Measurements from ENCODE around the gene PLXNA4.

Gene PLXNA4

DNA sequence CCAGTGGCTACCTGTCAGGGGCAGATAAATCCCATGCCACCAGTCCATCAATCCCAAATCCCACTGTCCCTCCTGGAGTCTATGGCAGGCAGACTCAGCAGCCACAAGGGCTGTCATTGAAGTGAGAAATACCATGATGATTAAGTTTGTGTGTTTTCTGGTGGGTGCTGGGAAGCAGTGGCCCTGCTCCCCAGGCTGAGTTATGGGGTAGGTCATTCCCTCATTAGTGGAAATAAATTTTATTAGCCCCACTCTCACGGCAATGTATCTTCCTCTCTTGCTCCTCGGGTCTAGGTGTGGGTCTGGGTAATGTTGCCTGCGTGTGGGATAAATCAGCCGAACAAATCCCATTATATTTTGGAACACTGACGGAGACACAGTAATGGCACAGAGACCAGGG, 76.8 kb downstream of the PLXNA4 start:
- DNase-seq (ENCODE audit: low read depth): no peak

DNA sequence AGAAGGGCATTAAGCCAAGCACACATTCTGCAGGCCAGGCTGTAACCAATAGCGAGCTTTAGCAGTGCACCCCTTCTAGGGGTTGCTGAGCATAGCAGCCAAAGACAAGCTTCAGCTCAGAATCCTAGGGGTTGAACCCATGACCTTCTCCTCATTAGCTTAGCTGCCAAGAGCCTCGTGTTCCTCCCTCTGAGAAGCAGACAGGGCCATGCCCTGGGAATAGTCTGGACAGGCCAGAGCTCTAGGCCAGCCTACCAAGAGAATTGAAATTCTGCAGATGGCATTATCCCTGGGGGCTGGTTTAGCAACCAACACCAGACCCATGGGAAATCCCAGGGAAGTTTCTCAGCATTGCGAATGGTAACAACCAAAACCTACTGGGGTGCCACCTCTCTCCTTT, 77.2 kb downstream of the PLXNA4 start:
- DNase-seq (ENCODE audit: low read depth): no peak

DNA sequence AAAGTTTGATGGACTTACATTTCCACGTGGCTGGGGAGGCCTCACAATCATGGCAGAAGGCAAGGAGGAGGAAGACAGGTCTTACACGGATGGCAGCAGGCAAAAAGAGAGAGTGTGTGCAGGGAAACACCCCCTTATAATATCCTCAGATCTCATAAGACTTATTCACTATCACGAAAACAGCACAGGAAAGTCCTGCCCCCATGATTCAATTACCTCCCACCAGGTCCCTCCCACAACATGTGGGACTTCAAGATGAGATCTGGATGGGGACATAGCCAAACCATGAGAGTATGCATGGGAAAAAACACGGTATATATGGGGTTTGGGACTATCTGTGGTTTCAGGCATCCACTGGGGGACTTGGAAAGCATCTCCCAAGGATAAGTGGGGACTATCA, 78.0 kb downstream of the PLXNA4 start:
- DNase-seq (ENCODE audit: low read depth): no peak

DNA sequence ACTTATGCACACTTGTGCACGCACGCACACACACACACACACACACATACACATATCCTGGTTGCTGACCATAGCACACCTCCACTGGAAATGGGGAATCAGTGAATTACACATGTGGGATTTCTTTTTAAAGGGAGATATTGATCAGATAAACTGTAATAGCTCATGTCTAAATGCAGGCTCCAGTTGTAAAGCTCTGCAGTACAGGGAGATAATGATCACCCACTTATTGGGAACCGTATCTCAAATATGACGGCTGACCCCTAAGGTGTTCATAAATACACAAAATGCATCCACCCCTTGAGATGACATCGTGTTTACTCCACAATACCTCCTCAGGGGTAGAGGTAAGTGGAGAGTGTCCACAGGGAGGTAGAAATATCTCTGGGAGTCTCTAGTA, 79.2 kb downstream of the PLXNA4 start:
- DNase-seq (ENCODE audit: low read depth): no peak

DNA sequence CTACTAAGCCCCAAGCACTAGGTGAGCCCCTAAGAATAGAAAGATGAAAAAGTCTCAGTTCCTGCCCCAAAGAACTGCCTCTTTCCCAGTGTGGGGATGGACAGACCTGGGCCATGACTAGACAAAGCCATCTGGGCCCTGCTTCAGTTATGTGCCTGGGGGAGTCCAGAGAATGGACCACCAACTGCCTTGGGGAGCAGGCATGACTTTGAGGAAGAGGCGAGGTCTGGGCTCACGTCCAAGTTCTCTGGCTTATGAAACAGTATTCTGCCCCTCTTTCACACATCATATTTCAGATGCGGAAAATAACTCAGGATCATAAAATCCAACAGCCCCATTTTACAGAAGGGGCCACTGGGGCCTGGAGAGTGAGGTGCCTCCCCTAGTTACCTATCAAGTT, 80.3 kb downstream of the PLXNA4 start:
- DNase-seq (ENCODE audit: low read depth): no peak

DNA sequence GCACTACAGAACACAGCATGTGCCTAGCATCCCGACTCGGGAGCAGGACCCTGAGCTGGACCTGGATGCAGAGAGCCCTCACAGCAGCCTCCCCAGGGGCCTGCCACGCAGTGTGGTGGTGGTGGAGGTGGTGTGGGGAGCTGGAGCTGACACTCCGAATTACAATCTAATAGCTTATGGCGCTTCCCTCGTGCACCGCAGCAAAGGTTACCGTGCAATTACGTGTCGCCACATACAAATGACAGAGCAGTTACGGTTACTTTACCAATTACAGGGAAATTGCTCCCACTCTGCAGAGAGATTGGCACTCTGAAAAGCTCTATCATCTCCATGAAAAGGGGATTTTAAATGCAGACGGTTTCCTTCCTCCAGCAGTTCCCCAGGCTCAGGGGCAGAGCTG, 81.8 kb downstream of the PLXNA4 start:
- no peak for DNase-seq (ENCODE audit: low read depth)

DNA sequence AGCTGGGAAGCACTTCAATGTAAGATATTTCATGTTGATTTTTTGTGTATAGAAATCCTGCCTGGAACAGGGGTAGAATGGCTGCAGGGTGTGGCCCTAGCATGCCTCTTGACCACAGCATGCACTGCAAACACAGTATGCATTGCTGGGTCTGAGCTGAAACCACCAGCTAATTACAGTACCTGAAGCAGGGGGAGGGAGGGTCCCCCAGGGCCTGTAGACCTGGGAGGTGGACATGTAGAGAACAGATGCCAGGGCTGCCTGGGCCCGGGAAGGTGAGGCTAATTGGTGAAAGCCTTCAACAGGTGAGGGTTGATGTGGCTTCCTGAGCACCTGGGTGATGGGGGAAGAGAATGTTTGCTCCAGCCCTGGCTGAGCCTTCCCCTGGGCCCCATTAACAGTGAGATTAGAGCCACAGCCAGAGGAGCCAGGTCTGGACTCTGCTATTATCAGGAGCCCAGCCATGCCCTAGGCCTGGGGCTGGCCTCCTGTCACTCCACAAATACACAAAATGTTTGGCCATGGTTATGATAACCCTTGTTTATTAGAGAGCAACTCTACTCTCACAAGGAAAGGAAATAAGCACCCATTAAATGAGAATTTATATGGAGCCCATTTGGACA, 83.3 kb downstream of the PLXNA4 start:
- no peak for DNase-seq (ENCODE audit: low read depth)

DNA sequence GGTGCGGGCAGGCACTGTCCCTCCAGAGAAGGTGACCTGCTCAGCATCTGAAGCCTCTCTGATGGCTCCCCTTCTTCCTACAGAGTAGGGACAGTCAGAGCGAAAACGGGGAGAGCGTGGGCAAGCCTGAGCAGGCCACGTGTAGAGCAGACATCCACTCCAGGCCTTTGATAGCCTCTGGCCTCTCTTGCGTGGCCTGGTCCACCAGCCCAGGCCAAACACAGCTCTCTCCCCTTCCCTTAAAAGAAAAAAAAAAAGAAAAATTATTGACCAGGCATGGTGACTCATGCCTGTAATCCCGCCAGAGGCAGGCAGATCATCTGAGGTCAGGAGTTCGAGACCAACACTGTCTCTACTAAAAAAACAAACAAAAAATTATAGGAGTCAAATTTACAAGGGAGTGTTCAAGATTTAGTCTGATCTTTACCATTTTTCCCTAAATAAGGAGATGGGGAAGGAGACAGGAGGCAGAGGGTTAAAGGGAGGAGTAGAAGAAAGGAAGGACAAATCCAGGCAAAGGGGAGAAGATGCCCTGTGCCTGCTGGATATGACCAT, 84.8 kb downstream of the PLXNA4 start:
- DNase-seq (ENCODE audit: low read depth): no peak

DNA sequence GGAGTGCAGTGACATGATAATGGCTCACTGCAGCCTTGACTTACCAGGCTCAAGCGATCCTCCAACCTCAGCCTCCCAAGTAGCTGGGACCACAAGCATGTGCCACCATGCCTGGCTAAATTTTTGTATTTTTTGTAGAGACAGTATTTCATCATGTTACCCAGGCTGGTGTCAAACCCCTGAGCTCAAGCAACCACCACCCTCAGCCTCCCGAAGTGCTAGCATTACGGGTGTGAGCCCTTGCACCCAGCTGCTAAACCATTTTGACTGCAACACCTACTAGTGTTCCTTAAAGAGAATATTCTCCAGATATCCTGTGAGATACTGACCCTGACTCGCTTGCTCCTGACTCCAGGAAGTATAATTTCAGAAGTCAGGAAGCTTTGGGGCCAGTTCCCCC, 85.8 kb downstream of the PLXNA4 start:
- no peak for DNase-seq (ENCODE audit: low read depth)

DNA sequence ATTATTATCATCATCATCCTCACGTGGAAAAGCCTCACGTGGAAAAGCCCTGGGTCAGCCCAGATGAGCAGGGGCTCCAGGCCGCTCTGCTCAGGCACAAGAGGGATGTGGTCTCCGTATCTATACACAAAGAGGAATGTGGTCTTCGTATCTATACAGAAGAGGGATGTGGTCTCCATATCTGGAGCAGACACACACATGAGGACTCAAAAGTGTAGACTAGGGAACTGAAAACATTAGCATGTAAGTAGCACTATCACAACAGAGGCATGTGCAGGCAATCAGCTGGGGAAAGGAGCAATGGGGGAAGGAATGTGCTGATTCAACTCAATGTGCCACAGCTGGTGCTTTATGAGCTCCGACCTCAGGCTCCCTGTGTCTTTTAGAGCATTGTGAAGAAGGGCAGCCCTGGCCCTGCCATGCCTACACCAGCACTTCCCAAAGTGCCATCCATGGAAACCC, 86.5 kb downstream of the PLXNA4 start:
- DNase-seq (ENCODE audit: low read depth): no peak

DNA sequence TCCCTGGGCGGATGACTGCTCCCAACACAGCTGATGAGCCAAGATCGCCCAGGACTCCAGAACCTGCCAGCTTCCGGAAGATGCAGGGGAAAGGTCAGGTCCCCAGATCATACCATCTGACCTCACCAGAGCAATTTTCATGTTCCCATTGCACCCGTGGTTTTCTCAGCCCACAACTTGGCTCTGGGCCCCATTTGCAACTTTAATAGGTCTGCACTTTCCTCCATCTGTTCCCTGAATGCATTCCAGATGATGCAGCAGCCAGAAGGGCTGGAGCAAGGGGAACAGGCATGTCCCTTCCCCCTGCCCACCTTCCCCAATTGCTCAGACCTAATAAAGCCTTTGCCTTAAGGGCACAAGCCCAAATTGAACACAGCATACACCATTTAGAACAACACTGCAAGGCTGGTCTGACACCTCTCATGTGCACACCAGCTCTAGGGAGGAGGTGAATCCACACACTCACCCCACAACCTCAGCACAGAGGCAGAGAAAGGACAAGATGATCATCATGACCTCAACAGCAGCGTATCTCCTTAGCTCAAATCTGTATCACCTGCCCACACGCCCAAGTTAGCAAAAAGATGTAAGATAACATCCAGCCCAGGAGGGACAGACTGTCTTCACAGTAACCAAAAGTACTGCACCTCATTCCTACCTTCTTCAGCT, 87.5 kb downstream of the PLXNA4 start:
- DNase-seq (ENCODE audit: low read depth): no peak

DNA sequence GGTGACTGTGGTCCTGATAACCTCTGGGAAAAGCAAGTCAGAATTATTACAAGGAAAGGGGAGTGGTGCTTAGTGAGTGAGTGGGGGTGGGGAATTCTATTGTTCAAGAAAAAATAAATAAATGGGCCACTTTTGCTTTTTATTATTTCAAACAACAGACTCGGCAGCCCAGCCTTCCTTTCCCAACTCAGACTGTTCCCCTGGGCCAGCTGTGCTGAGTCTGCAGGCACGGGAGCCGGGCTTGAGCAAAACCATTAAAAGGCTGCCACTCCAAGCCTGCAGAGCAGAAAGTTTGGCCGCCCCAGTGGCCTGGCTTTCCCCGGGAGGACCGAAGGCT, 90.0 kb downstream of the PLXNA4 start:
- no peak for DNase-seq (ENCODE audit: low read depth)

DNA sequence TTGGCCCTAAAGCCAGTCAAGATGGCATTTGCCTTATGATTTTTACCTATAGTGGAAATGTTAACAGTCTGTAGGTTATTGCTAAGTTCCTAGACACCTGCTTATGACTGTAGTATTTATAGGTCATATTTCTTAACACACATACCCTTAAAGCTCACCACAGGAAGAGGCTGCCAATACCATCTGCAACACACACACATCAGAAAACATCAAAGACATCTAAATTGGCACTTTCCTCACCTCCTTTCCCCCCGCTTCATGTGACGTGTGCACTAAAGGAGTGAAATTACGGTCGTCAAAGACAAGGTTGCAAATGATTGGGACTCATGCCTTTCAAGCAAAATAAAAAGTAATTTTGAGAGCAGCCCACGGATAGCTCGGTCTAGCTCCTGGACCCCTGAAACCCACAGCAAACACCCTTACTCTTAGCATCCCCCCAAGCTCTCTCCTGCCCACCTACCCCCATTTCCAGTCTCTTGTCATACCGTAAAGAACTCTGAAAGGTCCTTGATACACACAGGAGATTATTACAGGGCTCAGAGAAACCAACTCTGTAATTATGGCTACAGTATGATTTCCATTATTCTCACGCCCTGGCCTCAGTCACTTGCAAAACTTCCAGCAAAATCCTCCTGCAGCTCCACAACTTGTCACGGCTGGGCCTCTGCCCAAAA, 90.5 kb downstream of the PLXNA4 start:
- no peak for DNase-seq (ENCODE audit: low read depth)

DNA sequence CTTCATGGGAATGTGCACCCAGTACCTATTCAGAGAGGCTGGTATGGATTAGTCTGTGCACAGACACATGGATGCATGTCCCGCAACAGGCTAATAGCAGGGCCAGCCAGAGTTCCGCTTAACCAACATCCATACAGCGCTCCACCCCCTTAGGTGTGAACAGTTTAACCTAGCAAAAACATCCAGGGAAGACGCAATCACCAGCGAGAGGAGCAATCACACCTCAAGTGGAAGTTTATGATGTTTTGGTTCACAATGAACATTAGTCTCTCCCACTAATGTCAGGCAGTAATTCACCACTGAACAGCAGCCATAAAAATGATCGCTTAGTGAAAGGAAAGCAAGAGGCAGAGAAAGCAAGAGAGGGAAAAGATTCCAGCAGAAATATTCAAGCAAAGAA, 91.1 kb downstream of the PLXNA4 start:
- no peak for DNase-seq (ENCODE audit: low read depth)

DNA sequence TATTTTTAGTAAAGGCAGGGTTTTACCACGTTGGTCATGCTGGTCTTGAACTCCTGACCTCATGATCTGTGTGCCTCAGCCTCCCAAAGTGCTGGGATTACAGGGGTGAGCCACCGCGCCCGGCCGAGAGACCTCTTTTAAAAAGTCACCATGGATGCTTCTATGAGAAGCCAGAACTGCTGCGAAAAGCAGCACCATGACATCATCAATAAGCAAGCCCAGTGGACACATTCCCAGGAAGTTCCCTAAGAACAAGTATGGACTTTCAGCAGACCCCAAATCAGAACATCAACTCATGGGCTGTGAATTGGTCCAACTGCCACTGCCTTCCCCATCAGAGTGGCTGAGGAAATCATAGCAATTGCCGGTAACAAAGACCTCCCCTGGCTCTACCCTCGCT, 93.4 kb downstream of the PLXNA4 start:
- DNase-seq (ENCODE audit: low read depth): no peak

DNA sequence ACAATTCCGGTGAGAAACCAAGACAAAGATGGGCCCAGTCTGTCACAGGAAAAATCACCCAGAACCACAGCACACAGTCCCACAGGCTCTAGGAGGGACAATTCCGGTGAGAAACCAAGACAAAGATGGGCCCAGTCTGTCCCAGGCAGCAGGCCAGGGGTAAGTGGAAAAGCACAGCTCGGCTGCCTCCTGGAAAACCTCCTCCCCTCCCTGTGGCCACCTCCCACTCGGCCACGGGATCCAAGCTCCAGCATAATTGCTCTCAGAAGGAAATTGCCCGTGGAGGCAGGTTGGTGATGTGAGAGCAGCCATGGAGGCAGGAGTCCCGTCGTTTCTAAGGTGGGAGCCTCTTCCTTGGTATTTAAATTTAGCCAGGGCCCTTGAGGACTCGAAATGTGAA, 95.7 kb downstream of the PLXNA4 start:
- no peak for DNase-seq (ENCODE audit: low read depth)

DNA sequence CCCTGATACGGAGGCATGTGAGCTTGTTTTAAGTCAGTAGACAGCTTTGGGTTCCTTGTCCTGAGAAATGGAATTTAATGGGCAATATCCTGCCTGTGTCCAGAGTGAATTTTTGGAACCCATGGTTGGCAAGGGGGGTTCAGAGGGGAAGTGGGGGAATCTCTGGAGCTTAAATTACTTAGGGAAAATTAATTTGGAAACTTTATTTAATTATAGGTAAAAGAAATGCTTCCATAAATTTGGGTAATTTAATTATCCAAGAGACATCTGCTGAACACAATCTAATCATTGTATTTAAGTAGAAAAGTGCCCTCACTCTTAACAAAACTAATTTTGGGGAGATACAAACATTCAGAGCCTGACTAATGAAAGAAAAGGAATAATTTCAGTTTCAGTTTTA, 99.7 kb downstream of the PLXNA4 start:
- DNase-seq (ENCODE audit: low read depth): no peak

DNA sequence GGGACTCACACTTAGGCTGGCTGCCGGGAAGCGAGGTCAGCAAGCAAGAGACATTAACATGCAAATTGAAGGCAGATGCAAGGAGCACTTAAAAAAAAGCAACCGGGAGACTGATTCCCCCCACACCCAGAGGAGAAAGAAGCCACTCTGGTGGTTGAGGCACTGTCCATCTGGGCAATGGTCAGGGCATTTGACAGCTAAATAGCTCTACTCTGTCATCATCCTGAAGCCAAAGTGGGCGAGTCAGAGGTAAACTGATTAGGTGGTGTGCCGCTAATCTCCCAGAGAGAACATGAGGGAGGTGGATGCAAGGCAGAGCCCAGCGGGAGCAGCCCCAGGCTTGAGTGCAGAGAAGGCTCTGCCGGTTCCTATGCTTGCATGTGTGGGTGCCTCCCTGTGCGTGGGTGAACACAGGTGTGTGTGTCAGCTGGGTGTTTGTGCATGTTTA, 100.6 kb downstream of the PLXNA4 start:
- DNase-seq (ENCODE audit: low read depth): no peak

DNA sequence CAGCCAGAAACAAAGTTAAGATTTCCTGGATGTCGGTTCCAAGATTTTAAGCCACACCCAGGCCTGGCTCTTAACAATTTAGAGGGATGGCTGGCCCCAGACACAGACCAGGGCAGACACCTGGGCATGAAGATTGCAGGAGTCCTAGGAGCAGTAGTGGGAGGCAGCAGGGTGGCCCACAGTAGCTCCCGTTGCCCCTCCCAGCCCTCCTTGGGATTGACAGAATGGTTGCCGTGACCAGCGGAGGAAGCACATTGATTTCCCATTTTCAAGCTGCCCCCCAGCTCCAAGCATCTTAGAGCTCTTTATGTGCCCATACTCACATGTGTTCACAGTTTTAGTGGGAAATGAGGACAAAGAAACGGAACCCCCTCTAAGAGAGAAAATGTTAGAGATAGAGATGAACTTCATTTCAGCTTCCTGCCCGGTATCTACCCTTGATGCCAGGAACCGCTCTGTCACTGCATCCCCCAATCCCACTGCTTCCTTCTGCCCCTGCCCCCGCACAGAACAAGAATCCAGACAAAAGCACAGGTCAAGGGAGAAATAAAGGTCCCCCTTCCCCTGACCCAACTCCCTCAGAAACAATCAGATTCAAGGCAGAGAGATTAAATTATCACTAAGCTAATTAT, 101.1 kb downstream of the PLXNA4 start:
- no peak for DNase-seq (ENCODE audit: low read depth)

DNA sequence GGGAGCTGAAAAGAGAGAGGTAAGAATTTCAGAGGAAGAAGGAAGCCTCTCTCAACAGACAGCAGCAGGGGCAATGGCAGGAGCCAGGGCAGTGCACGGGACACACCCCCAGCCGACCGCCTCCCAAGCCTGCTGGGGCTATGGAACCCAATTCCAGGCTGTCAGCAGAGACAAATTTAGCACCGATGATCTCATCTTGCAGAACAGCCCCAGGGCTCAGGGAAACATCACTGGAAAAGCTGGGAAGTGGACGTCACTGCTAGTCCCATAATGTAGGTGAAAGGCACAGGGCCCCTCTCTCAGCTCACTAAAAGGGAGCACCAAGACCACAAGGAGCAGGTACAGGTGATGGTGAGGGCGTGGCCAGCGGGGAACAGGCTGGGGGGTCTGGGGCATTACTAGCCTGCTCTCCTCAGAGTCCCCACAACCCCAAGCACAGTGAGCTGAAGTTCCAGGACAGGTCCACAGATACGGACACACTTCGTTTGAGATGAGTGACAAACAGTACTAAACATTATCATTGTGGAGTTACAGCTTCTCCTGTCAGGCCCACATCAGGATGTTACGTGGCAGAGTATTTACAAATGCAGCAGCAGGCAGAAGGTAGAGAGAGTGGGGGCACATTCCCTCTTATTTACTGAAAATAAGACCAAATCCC, 103.7 kb downstream of the PLXNA4 start:
- no peak for DNase-seq (ENCODE audit: low read depth)

DNA sequence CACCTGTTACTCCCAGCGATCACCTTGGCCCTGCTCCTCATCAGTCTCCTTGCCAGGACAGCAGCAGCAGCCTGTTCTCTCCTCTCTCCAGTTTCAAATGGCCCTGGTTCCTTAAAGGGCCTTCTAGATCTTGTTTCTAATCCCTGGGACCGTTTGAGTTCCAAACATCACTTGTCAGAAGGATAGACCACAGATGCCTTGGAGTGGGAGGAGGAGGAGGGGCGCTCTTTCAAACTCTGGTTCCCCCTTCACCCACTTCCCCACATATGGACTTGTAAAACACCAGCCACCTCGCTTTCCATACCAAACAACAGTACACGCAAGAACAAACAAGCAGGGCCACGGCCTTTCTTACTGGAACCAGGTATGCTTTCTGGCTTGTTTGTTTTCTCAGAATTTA, 104.8 kb downstream of the PLXNA4 start:
- DNase-seq (ENCODE audit: low read depth): no peak

DNA sequence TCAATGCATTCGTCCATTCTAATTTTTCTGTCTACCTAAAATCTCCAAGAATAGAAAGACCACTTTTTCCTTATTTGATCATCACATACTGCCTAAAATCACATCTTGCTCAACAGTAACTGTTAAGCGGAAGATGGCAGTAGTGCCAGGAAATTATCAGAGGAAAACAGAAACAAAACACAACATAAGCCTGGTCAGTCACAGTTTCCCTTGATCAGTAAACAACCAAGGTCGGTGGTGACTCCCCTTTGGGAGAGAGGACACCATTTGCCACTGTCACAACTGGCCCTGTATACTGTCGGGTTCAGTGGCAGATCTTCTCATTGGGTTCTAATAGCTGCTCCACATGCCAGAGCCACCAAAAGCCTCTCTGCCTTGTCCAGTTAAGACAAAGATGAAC, 106.6 kb downstream of the PLXNA4 start:
- no peak for DNase-seq (ENCODE audit: low read depth)
